Measurements from ENCODE around the gene GALM.

Gene GALM

GRCh38 chr2:38747819-38748218 lies 81.9 kb downstream of the GALM start:
- H3K18ac ChIP-seq (ENCODE audit: low read length): no peak overlapping the region
- peaks cover 2% of the 10 kb centered on the region for H3K79me1 ChIP-seq (ENCODE audit: low read length)
- WGBS (ENCODE audit: extremely low coverage, insufficient coverage, low lambda C conversion rate): no CpG with 5 or more reads among the region's 5 CpGs

GRCh38 chr2:38748391-38748790 lies 82.5 kb downstream of the GALM start:
- WGBS (ENCODE audit: extremely low coverage, insufficient coverage, low lambda C conversion rate): no CpG with 5 or more reads among the region's 9 CpGs
- no peak for DNase-seq
- Histone ChIP-seq H3K9ac (ENCODE audit: low read length) (peak overlapping the region; percentile 34), H3K27ac (ENCODE audit: low read depth, low read length) (no peak overlapping the region), H2BK5ac (ENCODE audit: low read length) (no peak overlapping the region), H2AK5ac (ENCODE audit: low read length) (no peak overlapping the region), H3K4me3 (ENCODE audit: low read length) (no peak overlapping the region), H3K18ac (ENCODE audit: low read length) (no peak overlapping the region), H3K79me2 (ENCODE audit: control insufficient read depth, insufficient read depth, low read length) (peaks cover 53% of the 10 kb centered on the region), H3K27me3 (ENCODE audit: insufficient read depth, low read length, poor library complexity) (no peaks in the 10 kb centered on the region), H3K23ac (ENCODE audit: low read length) (no peak overlapping the region), H4K8ac (ENCODE audit: low read depth, low read length) (peak overlapping the region; percentile 15), H4K5ac (ENCODE audit: low read length) (no peak overlapping the region), H3K79me1 (ENCODE audit: low read length) (peaks cover 2% of the 10 kb centered on the region), H2BK120ac (ENCODE audit: low read depth, low read length) (no peak overlapping the region), H3K36me3 (ENCODE audit: control insufficient read depth, insufficient read depth, low read length) (peaks cover 15% of the 10 kb centered on the region), H2BK15ac (replicated peaks; ENCODE audit: low read depth) (no peak overlapping the region), H3K56ac (ENCODE audit: low read length) (peak overlapping the region; percentile 39), H3K4me2 (ENCODE audit: low read length) (no peak overlapping the region), H3K4me1 (ENCODE audit: control insufficient read depth, low read depth, low read length) (no peaks in the 10 kb centered on the region), H3K4ac (ENCODE audit: low read depth, low read length) (no peak overlapping the region)

More at GRCh38 chr2:38747819-38748218, 81.9 kb downstream of the GALM start:
- Histone ChIP-seq H3K4me3 (ENCODE audit: low read length) (no peak overlapping the region), H3K4me2 (ENCODE audit: low read length) (no peak overlapping the region), H3K36me3 (ENCODE audit: control insufficient read depth, insufficient read depth, low read length) (peaks cover 17% of the 10 kb centered on the region), H3K79me2 (ENCODE audit: control insufficient read depth, insufficient read depth, low read length) (peaks cover 53% of the 10 kb centered on the region), H2BK120ac (ENCODE audit: low read depth, low read length) (no peak overlapping the region), H2AK5ac (ENCODE audit: low read length) (no peak overlapping the region), H4K5ac (ENCODE audit: low read length) (no peak overlapping the region), H3K9ac (ENCODE audit: low read length) (peak overlapping the region; percentile 34), H3K27ac (ENCODE audit: low read depth, low read length) (no peak overlapping the region), H3K23ac (ENCODE audit: low read length) (no peak overlapping the region), H2BK15ac (replicated peaks; ENCODE audit: low read depth) (no peak overlapping the region), H2BK5ac (ENCODE audit: low read length) (no peak overlapping the region), H3K56ac (ENCODE audit: low read length) (no peak overlapping the region), H3K4ac (ENCODE audit: low read depth, low read length) (no peak overlapping the region), H4K8ac (ENCODE audit: low read depth, low read length) (peak overlapping the region; percentile 15), H3K27me3 (ENCODE audit: insufficient read depth, low read length, poor library complexity) (no peaks in the 10 kb centered on the region), H3K4me1 (ENCODE audit: control insufficient read depth, low read depth, low read length) (no peaks in the 10 kb centered on the region)
- DNase-seq: no peak

GRCh38 chr2:38748943-38749804 lies 83.3 kb downstream of the GALM start:
- no peak overlapping the region for H3K18ac ChIP-seq (ENCODE audit: low read length)
- H3K9ac ChIP-seq (ENCODE audit: low read length): peak overlapping the region; percentile 100
- H2BK15ac ChIP-seq (replicated peaks; ENCODE audit: low read depth): no peak overlapping the region
- no peak overlapping the region for H2AK5ac ChIP-seq (ENCODE audit: low read length)
- H3K4me3 ChIP-seq (ENCODE audit: low read length): peak overlapping the region; percentile 100
- no peak overlapping the region for H3K23ac ChIP-seq (ENCODE audit: low read length)
- H3K56ac ChIP-seq (ENCODE audit: low read length): peak overlapping the region; percentile 100
- H3K27ac ChIP-seq (ENCODE audit: low read depth, low read length): no peak overlapping the region
- WGBS (ENCODE audit: extremely low coverage, insufficient coverage, low lambda C conversion rate): 100% methylated on average over 3 of the region's 26 CpGs
- peaks cover 15% of the 10 kb centered on the region for H3K36me3 ChIP-seq (ENCODE audit: control insufficient read depth, insufficient read depth, low read length)
- no peak overlapping the region for H2BK5ac ChIP-seq (ENCODE audit: low read length)
- H3K4ac ChIP-seq (ENCODE audit: low read depth, low read length): no peak overlapping the region
- H3K79me1 ChIP-seq (ENCODE audit: low read length): peaks cover 2% of the 10 kb centered on the region
- no peak overlapping the region for H4K8ac ChIP-seq (ENCODE audit: low read depth, low read length)
- no peaks in the 10 kb centered on the region for H3K27me3 ChIP-seq (ENCODE audit: insufficient read depth, low read length, poor library complexity)
- no peak overlapping the region for H2BK120ac ChIP-seq (ENCODE audit: low read depth, low read length)
- DNase-seq: no peak
- no peaks in the 10 kb centered on the region for H3K4me1 ChIP-seq (ENCODE audit: control insufficient read depth, low read depth, low read length)
- peaks cover 51% of the 10 kb centered on the region for H3K79me2 ChIP-seq (ENCODE audit: control insufficient read depth, insufficient read depth, low read length)
- H3K4me2 ChIP-seq (ENCODE audit: low read length): peak overlapping the region; percentile 93
- no peak overlapping the region for H4K5ac ChIP-seq (ENCODE audit: low read length)

- WGBS (ENCODE audit: extremely low coverage, insufficient coverage, low lambda C conversion rate): no CpG with 5 or more reads among the region's 59 CpGs
- Histone ChIP-seq H3K79me2 (ENCODE audit: control insufficient read depth, insufficient read depth, low read length) (peaks cover 45% of the 10 kb centered on the region), H3K4me3 (ENCODE audit: low read length) (peak overlapping the region; percentile 100), H3K4me1 (ENCODE audit: control insufficient read depth, low read depth, low read length) (no peaks in the 10 kb centered on the region), H3K9ac (ENCODE audit: low read length) (peak overlapping the region; percentile 100), H3K56ac (ENCODE audit: low read length) (peak overlapping the region; percentile 100), H3K18ac (ENCODE audit: low read length) (peak overlapping the region; percentile 95), H3K23ac (ENCODE audit: low read length) (peak overlapping the region; percentile 68), H3K36me3 (ENCODE audit: control insufficient read depth, insufficient read depth, low read length) (peaks cover 13% of the 10 kb centered on the region), H2BK5ac (ENCODE audit: low read length) (peak overlapping the region; percentile 91), H2BK120ac (ENCODE audit: low read depth, low read length) (peak overlapping the region; percentile 9), H4K8ac (ENCODE audit: low read depth, low read length) (no peak overlapping the region), H3K4ac (ENCODE audit: low read depth, low read length) (peak overlapping the region; percentile 88), H2AK5ac (ENCODE audit: low read length) (peak overlapping the region; percentile 93), H2BK15ac (replicated peaks; ENCODE audit: low read depth) (no peak overlapping the region), H3K27ac (ENCODE audit: low read depth, low read length) (peak overlapping the region; percentile 77), H3K27me3 (ENCODE audit: insufficient read depth, low read length, poor library complexity) (no peaks in the 10 kb centered on the region), H4K5ac (ENCODE audit: low read length) (no peak overlapping the region), H3K4me2 (ENCODE audit: low read length) (peak overlapping the region; percentile 93), H3K79me1 (ENCODE audit: low read length) (peaks cover 2% of the 10 kb centered on the region)
- DNase-seq: no peak
Observed at GRCh38 chr2:38750011-38750890, 84.3 kb downstream of the GALM start.

GRCh38 chr2:38750891-38751595 lies 85.1 kb downstream of the GALM start, which contains the start of gene SRSF7:
Gene SRSF7 (minus strand): TSS chr2:38751361. CDS start chr2:38751256, 105 bp downstream.
- peak; percentile 100 for DNase-seq
- no peak within 1 kb of the TSS for H4K8ac ChIP-seq (ENCODE audit: low read depth, low read length)
- H3K4me3 ChIP-seq (ENCODE audit: low read length): peak within 1 kb of the TSS; percentile 100
- peak within 1 kb of the TSS; percentile 100 for H3K4ac ChIP-seq (ENCODE audit: low read depth, low read length)
- peak within 1 kb of the TSS; percentile 100 for H4K5ac ChIP-seq (ENCODE audit: low read length)
- peak within 1 kb of the TSS; percentile 100 for H3K9ac ChIP-seq (ENCODE audit: low read length)
- peak within 1 kb of the TSS; percentile 95 for H3K18ac ChIP-seq (ENCODE audit: low read length)
- H3K27me3 ChIP-seq (ENCODE audit: insufficient read depth, low read length, poor library complexity): no peaks in the 10 kb centered on the region
- H3K23ac ChIP-seq (ENCODE audit: low read length): peak within 1 kb of the TSS; percentile 99
- no peaks in the 10 kb centered on the region for H3K4me1 ChIP-seq (ENCODE audit: control insufficient read depth, low read depth, low read length)
- no peak within 1 kb of the TSS for H2BK15ac ChIP-seq (replicated peaks; ENCODE audit: low read depth)
- peak within 1 kb of the TSS; percentile 93 for H3K4me2 ChIP-seq (ENCODE audit: low read length)
- WGBS (ENCODE audit: extremely low coverage, insufficient coverage, low lambda C conversion rate): no CpG with 5 or more reads among the region's 68 CpGs
- H3K79me2 ChIP-seq (ENCODE audit: control insufficient read depth, insufficient read depth, low read length): peaks cover 43% of the 10 kb centered on the region
- H3K79me1 ChIP-seq (ENCODE audit: low read length): peaks cover 2% of the 10 kb centered on the region
- peak within 1 kb of the TSS; percentile 100 for H2AK5ac ChIP-seq (ENCODE audit: low read length)
- H2BK120ac ChIP-seq (ENCODE audit: low read depth, low read length): peak within 1 kb of the TSS; percentile 9
- peak within 1 kb of the TSS; percentile 77 for H3K27ac ChIP-seq (ENCODE audit: low read depth, low read length)
- peaks cover 13% of the 10 kb centered on the region for H3K36me3 ChIP-seq (ENCODE audit: control insufficient read depth, insufficient read depth, low read length)
- H2BK5ac ChIP-seq (ENCODE audit: low read length): peak within 1 kb of the TSS; percentile 100
- H3K56ac ChIP-seq (ENCODE audit: low read length): peak within 1 kb of the TSS; percentile 100
